Activated CD8-positive, alpha-beta memory T cell treated with anti-CD3 and anti-CD28 coated beads, Interleukin-2, amount 10 ng/mL, durations not matched to agents 7 days and 5 days (primary cell): ENCODE data around the gene RAB15. TPM values are rescaled to one million over a fixed set of nuclear protein-coding genes. Genes with fewer than 3 reads are reported as not detected.

Experiments
- ATAC-seq: fragments of 150-1000 bp; cut with Tn5 transposase; one replicate; pipeline ENCODE4 v1.10.0; 2021; ENCODE audit warnings: moderate library complexity
- CTCF ChIA-PET: fragments of 350-600 bp; sonication (Branson Sonifier 250); formaldehyde crosslinking; loops from one replicate; lab custom pipeline; 2021; ENCODE audit warnings: antibody characterized with exemption; lab: Charles Lee
- DNase-seq: peaks from one replicate; pipeline ENCODE4 v3.0.0-alpha.2; 2020
- H3K27ac Mint-ChIP-seq: one replicate; pipeline ENCODE4 v1.8.0; 2021; ENCODE audit warnings: mild to moderate bottlenecking, mixed read lengths
- H3K27me3 Mint-ChIP-seq: one replicate; pipeline ENCODE4 v1.8.0; 2021; ENCODE audit warnings: mixed read lengths
- H3K36me3 Mint-ChIP-seq: one replicate; pipeline ENCODE4 v1.8.0; 2021; ENCODE audit warnings: mild to moderate bottlenecking, mixed read lengths
- H3K4me1 Mint-ChIP-seq: one replicate; pipeline ENCODE4 v1.8.0; 2021; ENCODE audit warnings: mixed read lengths
- H3K4me3 Mint-ChIP-seq: one replicate; pipeline ENCODE4 v1.8.0; 2021; ENCODE audit warnings: mild to moderate bottlenecking, moderate library complexity, mixed read lengths
- H3K9me3 Mint-ChIP-seq: one replicate; pipeline ENCODE4 v1.8.0; 2022; ENCODE audit warnings: low read depth, mixed read lengths
- total RNA-seq, 2 experiments: library from RNA; stranded (reverse); gene quantifications; one replicate each; pipeline ENCODE4 v1.2.3, GENCODE V29; 2021

The RAB15 gene
- total RNA-seq, 2 experiments from 2014 or later: 2.1 to 2.3 TPM

GRCh38 chr14:64963611-64964010 lies 8.5 kb downstream of the RAB15 start:
- no peak for DNase-seq
- no peak for ATAC-seq
- H3K36me3 Mint-ChIP-seq: no peaks in the 10 kb centered on the region
- H3K4me3 Mint-ChIP-seq: no peak overlapping the region
- CTCF ChIA-PET: no interaction called here
- H3K4me1 Mint-ChIP-seq: peaks cover 4% of the 10 kb centered on the region
- no peak overlapping the region for H3K27ac Mint-ChIP-seq
- H3K9me3 Mint-ChIP-seq: no peaks in the 10 kb centered on the region
- no peaks in the 10 kb centered on the region for H3K27me3 Mint-ChIP-seq

GRCh38 chr14:64960762-64961276 lies 11.3 kb downstream of the RAB15 start:
- no peaks in the 10 kb centered on the region for H3K27me3 Mint-ChIP-seq
- no peak for DNase-seq
- ATAC-seq: no peak
- H3K36me3 Mint-ChIP-seq: no peaks in the 10 kb centered on the region
- no peaks in the 10 kb centered on the region for H3K9me3 Mint-ChIP-seq
- no peak overlapping the region for H3K4me3 Mint-ChIP-seq
- peaks cover 4% of the 10 kb centered on the region for H3K4me1 Mint-ChIP-seq
- CTCF ChIA-PET: interaction anchor here (2.0 kb wide), 1 partner anchor 46 kb away, joined by 8 read pairs; no protein-coding TSS in a partner anchor
- H3K27ac Mint-ChIP-seq: no peak overlapping the region

- Mint-ChIP-seq H3K27ac (no peak overlapping the region), H3K27me3 (no peaks in the 10 kb centered on the region), H3K4me3 (no peak overlapping the region), H3K9me3 (no peaks in the 10 kb centered on the region), H3K36me3 (no peaks in the 10 kb centered on the region), H3K4me1 (peaks cover 4% of the 10 kb centered on the region)
- CTCF ChIA-PET: no interaction called here
- ATAC-seq (no peak), DNase-seq (no peak)
Observed at GRCh38 chr14:64958743-64959142, 13.4 kb downstream of the RAB15 start.

GRCh38 chr14:64958201-64958600 lies 13.9 kb downstream of the RAB15 start:
- Mint-ChIP-seq H3K4me3 (no peak overlapping the region), H3K9me3 (no peaks in the 10 kb centered on the region), H3K36me3 (no peaks in the 10 kb centered on the region), H3K27ac (no peak overlapping the region), H3K27me3 (no peaks in the 10 kb centered on the region), H3K4me1 (peaks cover 4% of the 10 kb centered on the region)
- CTCF ChIA-PET: interaction anchor here (1.9 kb wide), 1 partner anchor 17 kb away, joined by 7 read pairs; the partner anchor contains the start of gene GPX2
- no peak for DNase-seq
- ATAC-seq: no peak

- CTCF ChIA-PET: interaction anchor here (0.8 to 1.9 kb wide), 3 partner anchors 9 to 65 kb away, joined by 3 to 7 read pairs (median 5); partner anchors contain the start of gene GPX2
- Mint-ChIP-seq H3K9me3 (no peaks in the 10 kb centered on the region), H3K4me3 (no peak overlapping the region), H3K27me3 (no peaks in the 10 kb centered on the region), H3K36me3 (no peaks in the 10 kb centered on the region), H3K27ac (no peak overlapping the region), H3K4me1 (peaks cover 4% of the 10 kb centered on the region)
- DNase-seq (no peak), ATAC-seq (no peak)
Observed at GRCh38 chr14:64956697-64957406, 15.3 kb downstream of the RAB15 start.

DNA sequence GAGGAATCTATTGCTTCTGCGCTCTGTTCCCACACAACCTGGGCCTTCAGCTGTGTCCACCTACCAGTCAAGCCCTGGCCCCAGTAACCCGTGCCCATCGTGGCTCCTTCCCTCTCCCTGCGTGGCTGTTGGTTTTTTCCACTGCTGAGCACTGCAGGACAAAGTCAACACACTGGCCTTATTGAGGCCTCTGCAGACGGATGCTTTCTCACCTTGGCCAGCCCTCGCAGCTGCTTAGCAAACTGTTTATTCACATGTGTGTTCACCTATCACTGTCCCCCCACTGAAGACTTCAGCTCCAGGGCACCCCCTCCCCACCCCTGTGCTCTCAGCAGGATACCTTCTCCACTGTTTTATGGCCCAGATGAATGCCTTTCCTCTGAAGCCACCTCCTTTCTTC lies 16.8 kb downstream of the RAB15 start:
- Mint-ChIP-seq H3K36me3 (no peaks in the 10 kb centered on the region), H3K9me3 (no peaks in the 10 kb centered on the region), H3K4me3 (no peak overlapping the region), H3K4me1 (no peaks in the 10 kb centered on the region), H3K27ac (no peak overlapping the region), H3K27me3 (no peaks in the 10 kb centered on the region)
- no peak for DNase-seq
- CTCF ChIA-PET: no interaction called here
- no peak for ATAC-seq

GRCh38 chr14:64954491-64955240 lies 17.5 kb downstream of the RAB15 start:
- Mint-ChIP-seq H3K27me3 (no peaks in the 10 kb centered on the region), H3K9me3 (no peaks in the 10 kb centered on the region), H3K27ac (no peak overlapping the region), H3K4me1 (no peaks in the 10 kb centered on the region), H3K4me3 (no peak overlapping the region), H3K36me3 (no peaks in the 10 kb centered on the region)
- DNase-seq (no peak), ATAC-seq (no peak)
- CTCF ChIA-PET: no interaction called here

GRCh38 chr14:64953661-64954060 lies 18.5 kb downstream of the RAB15 start:
- Mint-ChIP-seq H3K4me1 (no peaks in the 10 kb centered on the region), H3K36me3 (no peaks in the 10 kb centered on the region), H3K9me3 (no peaks in the 10 kb centered on the region), H3K27me3 (no peaks in the 10 kb centered on the region), H3K27ac (no peak overlapping the region), H3K4me3 (no peak overlapping the region)
- no peak for DNase-seq
- ATAC-seq: no peak
- CTCF ChIA-PET: interaction anchor here (0.5 to 1.3 kb wide), 4 partner anchors 10 to 1123 kb away, joined by 3 read pairs; no protein-coding TSS in a partner anchor

DNA sequence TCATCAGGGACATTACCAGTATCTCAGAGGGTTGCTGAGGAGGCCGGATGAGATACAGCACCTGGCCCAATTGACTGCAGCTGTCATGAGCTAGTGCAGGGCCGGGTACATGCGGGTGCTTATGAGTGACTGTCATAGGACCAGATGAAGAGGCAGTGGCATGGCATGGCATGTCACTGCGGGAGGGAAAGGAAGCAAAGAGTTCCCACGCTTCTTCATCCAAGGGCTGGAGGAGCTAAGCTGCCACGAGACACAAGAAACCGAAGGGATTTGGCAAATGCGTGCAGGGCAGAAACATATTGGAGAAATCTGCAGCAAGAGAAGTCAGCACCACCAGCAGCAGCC lies 18.9 kb downstream of the RAB15 start:
- Mint-ChIP-seq H3K4me3 (no peak overlapping the region), H3K27ac (no peak overlapping the region), H3K4me1 (no peaks in the 10 kb centered on the region), H3K36me3 (no peaks in the 10 kb centered on the region), H3K9me3 (no peaks in the 10 kb centered on the region), H3K27me3 (no peaks in the 10 kb centered on the region)
- ATAC-seq: no peak
- no peak for DNase-seq
- CTCF ChIA-PET: interaction anchor here (1.0 to 1.3 kb wide), 3 partner anchors 9 to 189 kb away, joined by 3 read pairs; no protein-coding TSS in a partner anchor

GRCh38 chr14:64952598-64953309 lies 19.4 kb downstream of the RAB15 start:
- Mint-ChIP-seq H3K4me3 (no peak overlapping the region), H3K4me1 (no peaks in the 10 kb centered on the region), H3K36me3 (no peaks in the 10 kb centered on the region), H3K27me3 (no peaks in the 10 kb centered on the region), H3K9me3 (no peaks in the 10 kb centered on the region), H3K27ac (no peak overlapping the region)
- CTCF ChIA-PET: interaction anchor here (1.0 to 1.3 kb wide), 3 partner anchors 9 to 188 kb away, joined by 3 read pairs; no protein-coding TSS in a partner anchor
- ATAC-seq: no peak
- no peak for DNase-seq

DNA sequence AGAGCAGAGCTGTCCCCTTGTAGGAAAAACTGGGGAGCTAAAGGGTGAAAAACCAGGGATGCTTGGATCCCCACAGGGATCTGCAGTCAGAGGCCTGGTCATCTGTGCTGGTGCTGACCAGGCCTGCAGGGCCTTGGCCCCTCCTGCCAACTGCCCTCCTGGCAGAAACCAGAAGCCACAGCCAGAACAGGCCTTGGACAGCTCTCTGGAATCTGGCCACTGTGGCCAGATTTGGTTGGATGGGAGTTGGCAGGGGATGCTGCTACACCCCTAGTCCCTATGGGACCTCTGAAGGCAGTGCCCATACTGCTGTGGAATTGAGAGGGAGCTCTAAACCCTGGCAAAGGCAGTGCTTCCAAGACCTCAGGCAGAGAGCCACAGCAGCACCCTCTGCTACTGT lies 20.4 kb downstream of the RAB15 start:
- Mint-ChIP-seq H3K4me3 (no peak overlapping the region), H3K9me3 (no peaks in the 10 kb centered on the region), H3K36me3 (no peaks in the 10 kb centered on the region), H3K27me3 (no peaks in the 10 kb centered on the region), H3K27ac (no peak overlapping the region), H3K4me1 (no peaks in the 10 kb centered on the region)
- CTCF ChIA-PET: interaction anchor here (0.8 kb wide), 1 partner anchor 19 kb away, joined by 3 read pairs; no protein-coding TSS in a partner anchor
- DNase-seq (no peak), ATAC-seq (no peak)

DNA sequence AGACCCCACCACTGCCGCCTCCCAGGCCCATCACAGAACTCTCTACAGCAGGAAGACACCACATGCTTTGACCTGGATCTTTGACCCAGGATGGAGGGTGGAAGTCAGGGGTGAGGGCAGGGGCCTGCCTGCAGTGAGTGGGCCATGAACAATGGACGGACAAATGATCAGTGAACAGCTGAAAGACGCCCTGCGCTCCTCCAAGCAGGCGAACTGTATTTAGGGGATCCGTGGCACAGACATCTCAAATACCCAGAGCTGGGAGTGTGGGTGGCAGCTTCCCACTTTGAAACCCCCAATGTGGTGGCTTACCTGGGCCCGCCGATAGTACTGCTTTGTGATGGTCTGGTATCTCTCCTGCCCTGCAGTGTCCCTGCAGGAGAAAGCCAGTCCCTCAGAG lies 20.8 kb downstream of the RAB15 start:
- Mint-ChIP-seq H3K36me3 (no peaks in the 10 kb centered on the region), H3K27me3 (no peaks in the 10 kb centered on the region), H3K4me1 (no peaks in the 10 kb centered on the region), H3K4me3 (no peak overlapping the region), H3K27ac (no peak overlapping the region), H3K9me3 (no peaks in the 10 kb centered on the region)
- no peak for DNase-seq
- ATAC-seq: no peak
- CTCF ChIA-PET: interaction anchor here (0.8 kb wide), 1 partner anchor 19 kb away, joined by 3 read pairs; no protein-coding TSS in a partner anchor

DNA sequence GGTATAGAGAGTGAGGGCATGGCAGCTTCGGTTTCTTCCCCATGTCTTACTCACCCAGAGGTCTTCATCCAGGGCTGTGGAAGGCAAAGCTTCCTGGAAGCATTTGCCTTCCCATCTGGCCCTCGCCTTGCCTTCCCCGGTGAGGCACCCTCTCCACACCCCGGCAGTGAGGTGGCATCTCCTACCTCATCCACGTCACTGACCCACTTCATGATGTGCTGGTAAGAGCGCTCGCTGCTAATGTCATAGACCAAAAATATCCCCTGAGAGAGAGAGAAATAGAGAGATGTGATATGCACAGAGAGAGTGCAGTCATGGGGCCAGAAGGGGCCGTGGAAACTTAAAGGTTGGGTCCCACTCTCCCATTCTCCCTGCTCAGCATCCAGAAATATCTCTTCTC lies 21.2 kb downstream of the RAB15 start:
- CTCF ChIA-PET: no interaction called here
- Mint-ChIP-seq H3K9me3 (no peaks in the 10 kb centered on the region), H3K27me3 (no peaks in the 10 kb centered on the region), H3K36me3 (no peaks in the 10 kb centered on the region), H3K27ac (no peak overlapping the region), H3K4me3 (no peak overlapping the region), H3K4me1 (no peaks in the 10 kb centered on the region)
- ATAC-seq (no peak), DNase-seq (no peak)
